ENCODE measurements around the gene ANKRD44.

GRCh38 chr2:197219636-197220035 is 90.9 kb downstream of the ANKRD44 start:
- TF ChIP-seq GATA2 (IDR thresholded peaks at IDR 0.05; ENCODE audit: low read depth, low read length): no peak
- TF ChIP-seq GATA3 (IDR thresholded peaks at IDR 0.05; ENCODE audit: low read depth, low read length): no peak
